NCI-H2171 (cell line): ENCODE results near the gene PIM3.
A peak's percentile ranks its signal among the peaks of the same experiment; 100 is the strongest.
"Not testable (repeated sequence)": the region's sequence is repeated elsewhere in the genome, so short reads cannot be mapped to it uniquely, and the experiment has no call there.

Source experiments
- DNase-seq: peaks from one replicate; lab custom pipeline; 2025; lab: John Stamatoyannopoulos, UW

The PIM3 gene

DNA sequence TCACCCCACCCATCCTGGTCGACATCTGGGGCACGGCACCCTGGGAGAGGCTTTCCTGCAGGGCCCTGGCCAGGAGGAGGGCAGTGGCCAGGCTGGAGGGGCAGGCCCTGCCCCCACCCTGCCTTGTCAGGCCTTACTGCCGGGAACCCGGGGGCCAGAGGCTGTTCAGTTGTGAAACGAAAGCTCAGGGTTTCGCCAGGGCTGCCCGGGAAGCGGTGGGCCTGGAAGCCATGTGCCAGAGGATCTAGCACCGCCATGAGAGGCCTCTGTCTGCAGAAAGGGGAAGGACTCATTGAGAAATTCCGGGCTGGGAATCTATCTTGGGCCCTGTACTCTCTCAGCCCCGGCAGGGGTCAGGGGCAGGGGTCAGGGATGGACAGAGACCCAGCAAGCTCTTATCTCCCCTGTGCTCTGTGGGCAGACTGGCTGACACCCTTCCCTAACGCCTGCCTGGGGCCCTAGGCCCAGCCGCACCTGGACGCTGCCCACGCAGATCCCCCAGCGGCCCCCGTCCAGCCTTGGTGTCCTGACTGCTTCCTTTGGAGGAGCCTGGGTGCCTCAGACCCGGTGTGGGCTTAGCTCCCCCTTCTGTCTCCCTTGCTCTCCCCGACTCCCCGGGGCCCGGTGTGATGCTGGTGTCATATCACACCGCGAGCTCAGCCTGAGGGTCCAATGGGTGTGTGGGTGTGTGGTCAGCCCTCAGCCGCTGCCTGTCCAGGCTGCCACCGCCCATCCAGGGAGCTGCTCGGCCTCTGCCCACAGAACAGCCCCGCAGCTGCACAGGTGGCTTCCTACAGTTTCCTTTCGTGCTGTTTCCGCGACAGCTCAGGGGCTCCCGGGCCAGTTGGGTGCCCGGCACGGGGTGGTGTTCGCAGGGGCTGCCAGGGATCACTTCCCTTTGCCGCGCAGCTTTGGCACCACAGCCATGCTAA is 6.5 kb downstream of the PIM3 start:
- DNase-seq, result no peak

- no peak for DNase-seq
Measured at GRCh38 chr22:49967706-49968208, 7.2 kb downstream of the PIM3 start.

DNA sequence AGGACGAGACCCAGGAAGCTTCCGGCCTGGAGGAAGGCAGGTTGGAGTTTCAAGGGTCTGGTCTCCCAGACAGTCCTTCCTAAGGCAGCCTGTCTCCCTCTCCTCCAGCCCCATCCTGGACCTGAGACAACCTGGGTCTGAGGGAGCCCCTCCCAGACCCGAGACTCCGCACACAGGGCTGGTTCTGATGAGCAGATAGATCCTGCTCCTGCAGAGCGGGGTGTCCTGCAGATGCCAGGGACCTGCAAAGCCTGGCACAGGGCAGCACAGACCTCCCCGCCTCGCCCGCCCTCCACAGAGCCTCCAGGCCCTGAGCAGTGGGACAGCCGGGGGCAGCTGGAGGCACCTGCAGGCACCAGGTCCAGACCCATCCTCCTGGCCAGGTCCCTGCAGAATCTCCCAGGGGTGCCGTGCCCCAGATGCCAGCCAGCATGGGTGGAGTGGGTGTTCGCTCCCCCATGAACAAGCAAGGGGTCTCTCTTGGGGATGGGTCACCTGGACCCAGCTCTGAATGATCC is 7.8 kb downstream of the PIM3 start:
- no peak for DNase-seq

DNA sequence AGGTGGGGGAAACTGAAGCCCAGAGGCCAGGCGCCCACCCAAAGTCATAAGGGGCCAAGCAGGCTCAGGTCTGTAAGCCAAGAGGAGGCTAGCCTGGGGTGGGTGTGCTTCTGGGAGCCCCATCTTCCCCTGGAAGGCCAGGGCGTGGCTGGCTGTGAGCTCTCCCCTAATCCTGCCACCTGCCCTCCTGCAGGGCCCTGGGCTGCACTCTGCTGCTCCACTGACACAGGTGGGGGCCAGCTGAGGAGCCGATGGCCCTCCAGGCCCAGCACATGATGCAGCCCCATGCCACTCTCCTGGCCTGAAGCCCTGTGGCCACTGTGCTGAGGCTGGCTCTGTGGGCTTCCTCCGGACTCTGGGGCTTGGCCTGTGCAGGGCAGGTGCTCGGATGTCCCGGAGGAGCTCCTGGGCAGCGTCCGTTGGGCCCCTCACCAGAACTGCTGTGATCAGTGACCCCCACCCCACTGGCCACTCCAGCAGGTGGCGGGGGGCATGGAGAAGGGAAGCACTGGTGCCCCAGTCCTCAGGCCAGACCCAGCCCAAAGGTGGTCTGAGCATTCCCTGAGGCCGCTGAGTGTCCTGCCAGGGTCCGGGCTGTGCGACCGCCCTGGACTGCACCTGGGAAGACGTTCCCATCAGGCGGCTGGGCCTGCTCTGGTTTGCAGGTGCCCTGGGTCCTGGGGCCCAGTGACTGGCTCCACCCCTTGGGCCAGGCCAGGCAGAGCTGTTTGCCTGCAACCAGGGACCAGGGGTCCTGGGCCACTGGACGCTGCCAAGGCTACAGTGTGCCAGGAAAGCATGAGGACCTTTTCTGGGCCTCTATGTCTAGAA is 8.5 kb downstream of the PIM3 start:
- DNase-seq, result no peak

DNA sequence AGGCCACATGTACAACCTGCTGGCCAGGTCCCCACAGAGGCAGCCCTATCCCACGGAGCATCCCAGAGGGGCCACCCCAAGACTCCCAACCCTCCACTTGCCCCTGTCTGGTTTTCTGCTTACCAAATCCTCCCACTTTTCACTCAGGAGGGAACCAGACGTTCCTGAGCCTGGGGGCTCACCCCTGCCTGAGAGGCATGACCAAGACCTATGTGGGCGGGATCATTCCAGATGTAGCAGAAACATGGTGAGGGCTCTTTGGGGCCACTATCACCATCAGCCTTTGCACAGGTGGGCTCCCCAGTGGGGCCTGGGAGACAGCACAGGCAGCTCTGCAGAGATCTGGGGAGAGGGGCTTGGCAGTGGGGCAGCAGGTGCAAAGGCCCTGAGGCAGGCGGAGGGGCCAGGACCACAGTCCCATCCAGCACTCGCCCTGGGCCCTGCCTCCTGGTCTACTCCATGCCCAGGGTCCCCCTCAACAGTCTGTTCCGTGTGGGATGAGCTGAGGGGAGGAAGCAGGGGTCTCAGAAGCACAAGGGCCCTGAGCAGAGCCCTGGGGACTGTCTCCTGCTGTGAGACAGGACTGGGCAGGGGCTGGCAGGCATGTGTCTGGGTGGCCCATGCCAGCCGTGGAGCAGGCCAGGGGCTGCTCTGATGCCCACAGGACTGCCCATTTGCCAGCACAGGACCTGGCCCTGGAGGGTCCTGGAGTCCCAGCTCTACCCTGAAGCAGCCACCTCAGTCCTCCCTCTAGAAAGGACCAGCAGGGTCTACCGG is 9.4 kb downstream of the PIM3 start:
- DNase-seq, result no peak

DNA sequence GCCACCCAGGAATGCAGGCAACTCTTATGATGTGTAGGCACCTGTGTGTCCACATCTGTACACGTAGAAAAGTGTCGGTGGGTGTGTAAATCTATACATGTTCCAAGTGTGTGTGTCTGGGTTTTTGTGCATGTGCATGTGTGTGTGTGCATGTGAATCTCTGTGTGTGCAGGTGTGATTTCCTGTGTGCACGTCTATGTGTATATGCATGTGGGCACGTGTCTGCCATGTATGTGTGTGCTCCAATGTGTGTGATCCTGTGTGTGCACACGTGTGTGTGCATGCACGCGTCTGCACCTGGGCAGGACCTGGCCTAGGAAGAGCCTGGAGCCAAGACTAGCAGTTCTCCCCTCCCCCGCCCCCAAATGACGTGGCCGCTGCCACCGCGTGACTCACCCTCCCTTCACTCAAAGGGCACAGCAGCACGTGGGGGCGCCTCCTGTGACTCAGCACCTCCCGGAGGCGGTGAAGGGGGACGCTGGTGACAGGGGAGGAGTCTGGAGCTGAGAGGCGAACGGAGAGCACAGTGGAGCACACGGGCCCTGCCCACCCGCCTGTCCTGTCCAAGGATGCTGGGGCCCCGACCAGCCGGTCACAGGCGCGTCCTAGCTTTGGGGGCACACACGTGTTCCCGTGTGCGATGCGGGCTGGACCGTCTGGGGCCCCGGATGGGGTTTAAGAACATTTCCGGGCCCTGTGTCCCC is 10.1 kb downstream of the PIM3 start:
- DNase-seq, result peak; percentile 97

DNA sequence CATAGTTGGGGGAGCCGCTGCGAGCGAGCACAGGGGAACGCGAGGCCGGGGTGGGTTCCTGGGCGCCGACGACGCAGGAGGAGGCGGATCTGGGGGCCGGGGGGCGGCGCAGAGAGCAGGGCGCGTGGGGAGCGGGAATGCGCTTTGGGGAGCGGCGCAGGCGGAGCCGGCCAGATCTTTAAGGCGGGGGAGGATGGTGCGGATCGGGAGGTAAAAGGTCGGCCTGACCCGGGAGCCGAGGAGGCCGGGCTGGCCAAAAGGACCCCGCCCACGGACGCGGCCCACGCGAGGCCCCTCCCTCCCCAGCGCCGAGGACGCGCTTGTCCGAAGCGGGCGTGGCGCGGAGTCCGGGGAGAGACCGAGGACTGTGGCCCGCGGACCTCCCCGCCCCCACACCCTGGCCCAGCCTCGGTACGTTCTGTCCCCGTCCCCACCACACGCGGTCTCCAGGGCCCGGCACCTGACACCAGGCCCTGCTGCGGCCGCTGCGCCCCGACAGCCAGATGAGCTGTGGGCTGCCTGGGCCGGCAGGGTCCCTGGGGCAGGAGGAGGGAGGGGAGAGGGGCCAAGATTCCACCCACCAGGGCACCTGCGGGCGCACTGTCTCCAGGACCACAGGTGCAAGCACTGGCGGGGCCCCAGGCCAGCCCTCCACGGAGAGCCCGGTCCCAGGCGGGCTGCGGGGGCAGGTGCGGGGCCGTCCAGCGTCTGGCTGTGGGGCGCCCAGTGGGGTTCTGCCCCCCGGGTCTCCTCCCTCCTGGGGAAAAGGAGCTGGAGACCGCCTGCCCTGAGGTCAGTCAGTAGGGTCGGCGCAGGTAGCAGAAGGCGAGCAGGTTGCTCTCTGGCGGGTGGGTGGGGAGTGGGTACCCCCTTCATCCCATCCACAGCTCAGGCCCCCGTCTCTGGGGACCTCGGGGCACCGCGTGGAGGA is 10.9 kb downstream of the PIM3 start:
- DNase-seq, result no peak

DNA sequence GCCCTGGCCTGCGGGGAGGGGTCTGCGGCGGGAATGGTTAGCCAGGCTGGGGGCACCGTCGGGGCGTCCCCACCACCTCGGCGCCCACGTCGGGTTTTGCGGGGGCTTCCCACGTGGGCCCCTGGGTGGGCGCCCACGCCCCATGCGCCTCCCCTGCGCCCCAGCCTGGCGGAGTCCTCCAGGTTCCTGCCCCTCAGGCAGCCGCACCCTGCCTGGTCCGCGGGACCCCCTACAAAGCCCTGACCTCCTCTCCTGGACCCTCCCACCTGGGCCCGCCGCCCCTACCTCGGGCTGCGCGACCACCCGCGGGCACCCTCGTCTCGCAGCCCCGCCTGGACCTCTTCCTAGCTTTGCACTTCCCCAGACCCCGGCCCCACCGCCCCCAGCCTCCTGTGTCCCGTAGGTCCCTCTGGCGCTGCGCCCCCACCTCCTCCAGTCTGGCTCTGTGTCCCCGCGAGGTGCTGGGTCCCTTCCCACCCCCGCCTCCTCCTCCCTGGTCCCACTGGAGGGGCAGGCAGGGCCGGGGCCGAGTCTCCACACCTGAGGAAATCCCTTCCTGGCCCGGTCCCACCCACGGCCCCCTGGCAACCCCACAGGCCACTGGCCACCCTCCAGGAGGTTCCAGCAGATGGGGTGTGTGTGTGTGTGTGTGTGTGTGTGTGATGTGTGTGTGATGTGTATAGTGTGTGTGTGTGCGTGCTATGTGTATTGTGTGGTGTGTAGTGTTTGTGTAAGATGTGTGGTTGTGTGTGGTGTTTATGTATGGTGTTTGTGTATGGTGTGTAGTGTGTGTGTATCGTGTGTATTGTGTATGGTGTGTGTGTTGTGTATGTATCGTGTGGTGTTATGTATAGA is 11.8 kb downstream of the PIM3 start:
- DNase-seq, result no peak

DNA sequence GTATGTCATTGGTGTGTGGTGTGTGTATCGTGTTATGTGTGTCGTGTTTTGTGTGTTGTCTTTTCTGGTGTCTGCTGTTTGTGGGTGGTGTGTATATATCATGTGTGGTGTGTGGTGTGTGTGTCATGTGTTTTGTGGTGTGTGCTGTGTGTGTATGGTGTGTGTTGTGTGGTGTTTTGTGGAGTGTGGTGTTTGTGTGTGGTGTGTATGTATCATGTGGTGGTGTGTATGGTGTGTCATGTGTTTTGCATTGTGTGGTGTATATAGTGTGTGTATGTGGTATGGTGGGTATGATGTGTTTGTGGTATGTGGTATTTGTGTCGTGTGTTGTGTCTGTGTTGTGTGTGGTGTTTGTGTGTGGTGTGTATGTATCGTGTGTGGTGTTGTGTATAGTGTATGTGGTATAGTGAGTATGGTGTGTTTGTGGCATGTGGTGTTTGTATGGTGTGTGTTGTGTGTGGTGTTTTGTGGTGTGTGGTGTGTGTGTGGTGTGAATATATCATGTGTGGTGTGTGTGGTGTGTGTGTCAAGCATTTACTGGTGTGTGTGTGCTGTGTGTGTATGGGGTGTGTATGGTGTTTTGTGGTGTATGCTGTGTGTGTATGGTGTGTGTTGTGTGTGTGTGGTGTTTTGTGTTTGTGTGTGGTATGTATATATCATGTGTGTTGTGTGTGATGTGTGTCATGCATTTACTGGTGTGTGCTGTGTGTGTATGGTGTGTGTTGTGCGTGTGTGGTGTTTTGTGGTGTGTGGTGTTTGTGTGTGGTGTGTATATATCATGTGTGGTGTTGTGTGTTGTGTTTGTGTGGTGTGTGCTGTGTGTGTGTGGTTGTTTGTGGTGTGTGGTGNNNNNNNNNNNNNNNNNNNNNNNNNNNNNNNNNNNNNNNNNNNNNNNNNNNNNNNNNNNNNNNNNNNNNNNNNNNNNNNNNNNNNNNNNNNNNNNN is 12.7 kb downstream of the PIM3 start:
- no peak for DNase-seq

GRCh38 chr22:49975543-49976389 is 15.2 kb downstream of the PIM3 start:
- no peak for DNase-seq

DNA sequence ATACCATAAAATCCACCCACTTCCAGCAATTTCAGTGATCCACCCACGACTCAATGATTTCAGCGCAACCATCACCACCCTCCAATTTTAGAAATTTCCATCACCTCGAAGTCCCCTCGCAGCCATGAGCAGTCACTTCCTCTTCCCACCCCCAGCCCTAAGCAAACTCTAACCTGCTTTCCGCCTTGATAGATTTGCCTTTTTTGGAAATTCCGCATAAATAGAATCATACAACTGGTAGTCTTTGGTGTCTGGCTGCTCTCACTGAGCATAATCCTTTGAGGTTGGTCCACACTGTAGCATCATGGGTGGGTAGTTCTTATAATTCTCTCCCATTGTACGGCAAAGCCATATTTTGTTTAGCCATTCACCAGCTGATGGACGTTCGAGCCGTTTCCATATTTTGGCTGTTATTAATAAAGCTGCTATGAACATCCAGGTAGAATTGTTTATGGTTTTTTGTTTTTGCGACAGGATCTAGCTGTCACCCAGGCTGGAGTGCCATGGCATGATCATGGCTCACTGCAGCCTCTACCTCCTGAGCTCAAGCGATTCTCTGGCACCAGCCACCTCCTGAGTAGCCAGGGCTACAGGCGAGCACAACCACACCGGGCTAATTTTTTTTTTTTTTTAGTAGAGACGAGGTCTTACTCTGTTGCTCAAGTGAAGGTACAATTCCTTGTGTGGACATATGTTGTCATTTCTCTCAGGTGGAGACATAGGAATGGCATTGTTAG is 16.0 kb downstream of the PIM3 start:
- no peak for DNase-seq

- no peak for DNase-seq
Measured at GRCh38 chr22:49977578-49977977, 17.0 kb downstream of the PIM3 start.

DNA sequence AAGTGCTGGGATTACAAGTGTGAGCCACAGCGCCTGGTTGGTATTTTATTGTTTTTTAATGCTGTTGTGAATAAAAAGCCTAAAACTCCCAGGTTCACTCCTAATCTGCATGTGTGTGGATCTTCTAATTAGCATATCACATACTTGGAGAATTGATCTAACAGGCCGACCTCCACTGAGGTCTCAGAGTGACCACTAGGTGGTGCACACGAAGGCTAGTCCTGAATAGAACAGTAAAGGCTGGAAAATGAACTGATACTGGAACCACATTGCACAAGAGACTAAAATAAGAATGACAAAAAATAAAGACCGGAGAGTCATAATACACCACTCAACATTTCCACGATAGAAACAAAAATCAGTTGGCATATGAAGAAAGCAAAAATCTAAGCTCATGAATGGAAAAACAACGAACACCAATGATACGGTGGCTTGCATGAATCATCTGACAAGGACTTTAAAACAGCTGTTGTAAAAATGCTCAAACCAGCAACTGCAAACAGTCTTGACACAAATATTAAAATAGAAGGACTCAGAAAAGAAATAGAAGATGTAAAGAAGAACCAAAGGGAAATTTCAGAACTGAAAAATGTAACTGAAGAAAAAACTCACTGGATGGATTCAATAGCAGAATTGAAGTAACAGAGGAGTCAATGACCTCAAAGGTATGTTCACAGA is 19.2 kb downstream of the PIM3 start:
- DNase-seq, result no peak

- DNase-seq, result not testable (repeated sequence)
Measured at GRCh38 chr22:49981799-49982198, 21.2 kb downstream of the PIM3 start.

GRCh38 chr22:49983148-49984042 is 22.8 kb downstream of the PIM3 start:
- DNase-seq, result peak; percentile 18
